Head of caudate nucleus (tissue), 42 donors: ENCODE results near the gene TRMU.
"Not testable (repeated sequence)": the region's sequence is repeated elsewhere in the genome, so short reads cannot be mapped to it uniquely, and the experiment has no call there.

ENCODE experiments used
- DNase-seq, 42 donors: peaks; one replicate each; pipeline versions ENCODE4 v3.0.0 to v3.0.0-alpha.2; 2020 to 2021; ENCODE audit warnings: mixed read lengths in 7 of 42
- intact Hi-C: fragments of 100-400 bp; cut with DNase I; formaldehyde crosslinking; loops from one replicate; pipeline ENCODE4 v1.15.0; 2022

TRMU gene

DNA sequence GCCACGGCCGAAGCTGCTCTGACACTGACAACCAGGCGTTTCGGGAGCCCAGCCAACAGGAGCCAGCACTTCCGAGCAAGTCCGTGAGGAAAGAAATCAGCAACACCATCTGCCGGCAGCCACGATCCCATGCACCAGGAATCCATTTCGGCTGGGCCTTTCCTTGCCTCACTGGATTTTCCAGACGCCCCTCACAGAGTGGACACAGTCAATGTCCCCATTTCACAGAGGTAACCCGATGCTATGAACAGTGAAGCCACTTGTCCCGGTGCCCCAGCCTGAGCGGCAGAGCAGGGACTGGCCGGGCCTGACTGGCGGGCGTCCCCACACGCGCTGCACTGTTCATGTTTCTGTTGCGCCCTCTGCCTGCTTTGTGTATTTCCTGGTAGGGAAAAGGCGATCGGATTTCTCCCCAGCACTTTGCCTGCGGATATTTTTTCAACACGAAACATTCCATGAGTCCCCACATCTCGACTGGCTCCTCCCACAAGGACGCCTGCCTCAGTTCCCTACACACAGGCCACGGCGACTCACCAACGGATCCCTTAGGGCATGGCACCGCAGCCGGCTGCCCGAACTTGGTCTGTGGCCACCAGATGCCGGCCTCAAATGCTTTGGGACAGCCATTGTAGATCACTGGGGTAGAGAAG, 55.3 kb downstream of the TRMU start:
- intact Hi-C loops: no loop called here
- peak in 23 of 42 donors; percentile 11 to 64 (median 23) for DNase-seq

- intact Hi-C loops: no loop called here
- no peak for DNase-seq
Observed at GRCh38 chr22:46391486-46392136, 56.1 kb downstream of the TRMU start.

GRCh38 chr22:46392137-46392844, 56.8 kb downstream of the TRMU start:
- no peak for DNase-seq
- intact Hi-C loops: no loop called here

DNA sequence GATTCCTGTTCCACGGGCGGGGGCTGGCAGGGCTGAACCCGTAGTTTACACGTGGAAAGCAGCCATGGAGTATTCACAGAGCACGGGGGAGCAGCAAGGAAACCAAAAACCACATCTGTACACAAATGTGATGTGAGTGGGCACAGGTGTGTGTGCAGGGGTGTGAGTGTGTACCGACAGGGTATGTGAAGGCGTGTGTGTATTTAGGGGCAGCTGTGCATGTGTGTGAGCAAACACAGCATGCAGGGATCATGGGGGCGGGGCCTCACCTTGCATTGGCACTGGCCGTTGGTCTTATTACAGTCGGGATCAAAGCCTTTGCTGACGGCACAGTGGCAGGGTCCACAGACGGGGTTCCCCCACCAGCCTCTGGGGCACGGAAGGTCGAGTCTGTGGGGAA, 58.4 kb downstream of the TRMU start:
- intact Hi-C loops: no loop called here
- DNase-seq: no peak

GRCh38 chr22:46394622-46395021, 59.1 kb downstream of the TRMU start:
- intact Hi-C loops: no loop called here
- no peak for DNase-seq

DNA sequence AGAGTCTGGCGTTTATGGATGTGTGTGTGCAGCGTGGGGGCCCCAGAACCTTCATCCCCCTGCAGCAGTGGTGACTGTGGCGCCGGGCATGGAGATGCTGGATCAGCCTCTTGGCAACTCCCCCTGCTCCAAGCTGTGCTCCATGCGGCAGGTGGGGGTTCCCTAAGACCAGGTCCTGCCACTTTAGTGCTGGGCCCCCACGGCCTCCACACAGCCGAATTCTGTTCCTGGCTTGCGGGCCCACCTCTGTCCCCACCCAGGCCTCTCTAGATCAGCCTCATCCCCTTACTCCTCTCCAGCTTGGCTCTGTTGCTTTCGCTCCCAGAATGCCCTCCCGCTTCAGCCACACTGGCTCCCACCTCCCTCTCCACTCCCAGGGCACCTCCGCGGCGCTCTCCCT, 59.6 kb downstream of the TRMU start:
- intact Hi-C loops: no loop called here
- no peak for DNase-seq

GRCh38 chr22:46397049-46397448, 61.5 kb downstream of the TRMU start:
- intact Hi-C loops, DNase-seq: not testable (repeated sequence)

DNA sequence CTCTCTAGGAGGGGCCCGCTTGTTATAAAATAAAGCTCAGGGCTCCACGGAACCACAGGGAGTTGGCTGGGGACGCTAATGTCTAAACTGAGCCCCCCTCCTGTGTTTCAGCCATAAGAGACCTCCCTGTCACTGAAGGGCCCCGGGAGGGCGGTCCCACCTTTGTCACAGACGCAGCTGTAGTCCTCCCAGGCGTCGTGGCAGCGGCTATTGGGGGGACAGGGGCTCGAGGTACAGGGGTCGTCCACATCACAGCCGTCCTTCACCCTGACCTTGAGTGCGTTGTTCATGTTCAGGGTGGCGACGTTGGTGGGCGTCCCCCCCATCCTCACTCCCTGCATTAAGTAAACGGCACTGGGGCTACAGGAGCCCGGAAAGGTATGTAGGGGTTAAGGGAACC, 62.0 kb downstream of the TRMU start:
- DNase-seq: no peak
- intact Hi-C loops: no loop called here

DNA sequence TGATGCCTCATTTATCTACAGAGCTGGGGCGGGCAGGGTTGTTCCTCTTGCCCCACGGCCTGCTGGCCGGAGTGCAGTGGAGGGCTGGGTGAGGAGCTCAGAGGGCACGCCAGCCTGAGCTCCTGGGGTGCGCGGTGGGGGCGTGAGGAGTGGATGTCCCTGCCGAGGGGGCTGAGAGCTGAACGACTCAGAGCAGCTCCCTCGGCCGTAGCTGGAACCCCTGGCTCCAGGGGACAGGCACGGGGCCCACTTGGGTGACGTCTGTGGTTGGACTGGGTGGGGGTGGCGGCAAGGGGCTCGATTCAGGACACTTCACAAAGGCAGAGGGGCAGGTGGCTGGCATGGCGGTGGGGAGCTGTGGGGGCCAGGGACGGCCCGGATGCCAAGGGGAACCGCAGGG, 62.4 kb downstream of the TRMU start:
- DNase-seq: no peak
- intact Hi-C loops: no loop called here

DNA sequence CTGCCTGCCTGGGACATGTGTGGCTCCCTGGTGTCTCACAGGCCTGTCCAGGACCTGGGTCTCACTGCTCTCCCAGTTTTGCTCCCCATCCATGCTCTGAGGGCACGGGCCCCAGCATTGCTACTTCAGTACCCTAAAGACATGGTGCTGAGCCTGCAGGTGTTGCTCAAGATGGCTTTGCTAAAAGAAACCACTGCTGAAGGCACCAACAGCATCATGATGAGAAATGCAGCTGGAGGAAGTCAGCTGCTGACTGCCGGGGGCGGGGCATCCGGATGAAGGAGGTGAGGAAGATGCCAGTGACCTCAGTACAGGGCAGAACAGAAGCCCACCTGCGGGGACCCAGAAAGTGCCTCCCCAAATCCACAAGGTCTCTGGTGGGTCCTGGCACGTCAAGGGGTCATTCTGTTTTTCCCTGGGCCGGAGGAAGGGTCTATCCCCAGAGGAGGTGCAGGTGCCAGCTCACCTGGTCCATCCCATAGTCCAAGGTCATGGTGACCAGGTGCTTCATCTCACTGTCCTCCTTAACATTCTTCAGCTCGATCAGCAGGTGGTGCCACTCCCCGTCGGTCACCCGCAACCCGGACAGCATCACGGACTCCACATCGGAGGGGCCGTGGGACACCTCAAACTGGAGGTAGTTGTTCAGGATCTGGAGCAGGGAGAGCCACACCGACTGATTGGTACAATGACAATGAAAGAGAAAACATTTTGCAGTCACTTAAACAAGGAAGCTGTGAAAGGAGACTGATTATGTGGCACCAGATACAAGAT, 63.9 kb downstream of the TRMU start:
- intact Hi-C loops: no loop called here

GRCh38 chr22:46401370-46401769, 65.9 kb downstream of the TRMU start:
- intact Hi-C loops: no loop called here

More for the DNA sequence above, 63.9 kb downstream of the TRMU start:
- no peak for DNase-seq

DNA sequence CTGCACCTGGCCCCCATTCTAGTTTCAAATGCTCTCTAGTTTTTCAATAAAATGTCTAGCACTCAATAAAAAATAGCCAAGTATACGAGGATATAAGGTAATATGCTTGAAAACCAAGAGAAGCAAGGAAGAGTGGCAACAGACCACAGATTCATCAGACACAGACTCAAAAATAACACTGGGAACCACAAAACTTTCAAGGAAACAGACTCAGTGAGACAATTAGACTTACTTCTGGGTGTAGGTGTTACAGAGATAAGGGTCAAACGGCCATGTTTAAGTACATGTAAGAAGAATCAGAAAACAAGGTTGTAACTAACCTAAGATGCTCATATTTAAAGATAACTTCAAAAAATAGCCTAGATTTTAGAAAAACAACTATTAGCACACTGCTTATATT, 67.0 kb downstream of the TRMU start:
- no peak for DNase-seq
- intact Hi-C loops: no loop called here

More at GRCh38 chr22:46401370-46401769, 65.9 kb downstream of the TRMU start:
- DNase-seq: no peak

- intact Hi-C loops: not testable (repeated sequence)
Observed at GRCh38 chr22:46403880-46404279, 68.4 kb downstream of the TRMU start.

DNA sequence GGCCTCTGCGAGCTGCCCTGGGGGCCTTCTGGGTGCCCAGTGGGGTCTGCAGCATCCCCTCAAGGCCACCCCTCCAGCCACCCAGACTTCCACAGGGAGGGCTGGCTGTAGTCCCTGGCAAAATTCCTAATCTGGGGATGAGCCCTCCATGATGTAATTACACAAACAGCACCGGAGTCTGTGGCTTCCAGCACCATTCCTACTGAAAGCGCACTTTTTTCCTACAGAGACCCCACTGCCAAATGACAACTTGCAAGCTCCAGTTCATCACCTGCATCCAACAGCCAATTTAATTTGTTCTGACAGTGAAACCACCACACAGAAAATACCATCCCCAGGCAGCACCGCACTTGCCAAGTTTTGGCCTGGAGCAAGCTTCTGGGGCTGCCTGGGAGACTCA, 70.4 kb downstream of the TRMU start:
- intact Hi-C loops: no loop called here
- no peak for DNase-seq

More at GRCh38 chr22:46403880-46404279, 68.4 kb downstream of the TRMU start:
- DNase-seq: not testable (repeated sequence)

- intact Hi-C loops: no loop called here
Observed at GRCh38 chr22:46406349-46406748, 70.8 kb downstream of the TRMU start.

GRCh38 chr22:46406791-46407190, 71.3 kb downstream of the TRMU start:
- no peak for DNase-seq
- intact Hi-C loops: no loop called here

More at GRCh38 chr22:46406349-46406748, 70.8 kb downstream of the TRMU start:
- DNase-seq: no peak
